Upper lobe of right lung (tissue), 1 donor: Measurements from ENCODE around the gene SIVA1. TPM values are rescaled to one million over a fixed set of nuclear protein-coding genes. Genes with fewer than 3 reads are reported as not detected.

Source experiments
- ATAC-seq: fragments of 200-7000 bp; cut with Tn5 transposase; one replicate; pipeline ENCODE4 v1.9.1; 2020; ENCODE audit warnings: mild to moderate bottlenecking, moderate library complexity
- DNase-seq: peaks from one replicate; pipeline ENCODE4 v3.0.0-alpha.2; 2020
- H3K27ac ChIP-seq: fragments of 200-600 bp; one replicate; pipeline ENCODE4 v1.8.0; 2022
- H3K27me3 ChIP-seq: fragments of 200-600 bp; one replicate; pipeline ENCODE4 v1.8.0; 2022; ENCODE audit warnings: mild to moderate bottlenecking
- H3K36me3 ChIP-seq: fragments of 200-600 bp; one replicate; pipeline ENCODE4 v1.8.0; 2022
- H3K4me1 ChIP-seq: fragments of 200-600 bp; one replicate; pipeline ENCODE4 v1.8.0; 2022
- H3K4me3 ChIP-seq: fragments of 200-600 bp; one replicate; pipeline ENCODE4 v1.8.0; 2022; ENCODE audit warnings: mild to moderate bottlenecking
- H3K9me3 ChIP-seq: fragments of 200-600 bp; one replicate; pipeline ENCODE4 v1.8.0; 2022
- CTCF ChIP-seq: fragments of 200-600 bp; IDR thresholded peaks from one replicate; pipeline ENCODE4 v1.8.0; 2022; ENCODE audit warnings: antibody characterized with exemption
- intact Hi-C: fragments of 100-400 bp; cut with DNase I; formaldehyde crosslinking; loops from one replicate; pipeline ENCODE4 v1.11.0; 2022
- total RNA-seq: library from RNA; stranded (reverse); fragmentation: NEBNext Ultra II Directional; extraction: Animal tissue kit (Norgen Biotek cat#: 25700); gene quantifications from one replicate; pipeline ENCODE4 v1.2.1, GENCODE V29; 2021
- donor health status: DM: no; HTN: yes; CAD: no; lungs with severe emphysema.

SIVA1 gene
- total RNA-seq, 1 donor from 2014 or later, result 66.1 TPM

- DNase-seq, result no peak
- intact Hi-C loops, result no loop called here
Observed at GRCh38 chr14:104743461-104744380, 9.2 kb upstream of the SIVA1 start.

GRCh38 chr14:104744484-104744883, 8.5 kb upstream of the SIVA1 start:
- DNase-seq (no peak), ATAC-seq (no peak)
- intact Hi-C loops, result no loop called here
- peaks cover 10% of the 10 kb centered on the region for H3K4me1 ChIP-seq
- H3K36me3 ChIP-seq, result no peaks in the 10 kb centered on the region
- H3K9me3 ChIP-seq, result no peaks in the 10 kb centered on the region
- H3K27me3 ChIP-seq, result no peaks in the 10 kb centered on the region
- no peak overlapping the region for H3K27ac ChIP-seq
- no peak overlapping the region for H3K4me3 ChIP-seq
- no peak for TF ChIP-seq CTCF

More at GRCh38 chr14:104743461-104744380, 9.2 kb upstream of the SIVA1 start:
- H3K4me3 ChIP-seq, result no peak overlapping the region
- H3K9me3 ChIP-seq, result no peaks in the 10 kb centered on the region
- H3K4me1 ChIP-seq, result peaks cover 6% of the 10 kb centered on the region
- no peak for TF ChIP-seq CTCF
- no peak for ATAC-seq
- H3K27me3 ChIP-seq, result no peaks in the 10 kb centered on the region
- no peak overlapping the region for H3K27ac ChIP-seq
- H3K36me3 ChIP-seq, result no peaks in the 10 kb centered on the region

- Histone ChIP-seq H3K4me3 (no peak overlapping the region), H3K36me3 (no peaks in the 10 kb centered on the region), H3K27ac (no peak overlapping the region), H3K27me3 (no peaks in the 10 kb centered on the region), H3K4me1 (peaks cover 10% of the 10 kb centered on the region), H3K9me3 (no peaks in the 10 kb centered on the region)
- no peak for ATAC-seq
- TF ChIP-seq CTCF, result no peak
- intact Hi-C loops, result no loop called here
- DNase-seq, result no peak
Observed at GRCh38 chr14:104745431-104745830, 7.5 kb upstream of the SIVA1 start.

- intact Hi-C loops, result no loop called here
- no peaks in the 10 kb centered on the region for H3K36me3 ChIP-seq
- H3K27me3 ChIP-seq, result no peaks in the 10 kb centered on the region
- TF ChIP-seq CTCF, result no peak
- no peak overlapping the region for H3K4me3 ChIP-seq
- ATAC-seq (no peak), DNase-seq (no peak)
- peaks cover 10% of the 10 kb centered on the region for H3K4me1 ChIP-seq
- no peaks in the 10 kb centered on the region for H3K9me3 ChIP-seq
- H3K27ac ChIP-seq, result peak overlapping the region; percentile 63
Observed at GRCh38 chr14:104746071-104746545, 6.8 kb upstream of the SIVA1 start.

GRCh38 chr14:104746934-104747481, 5.9 kb upstream of the SIVA1 start:
- Histone ChIP-seq H3K4me1 (peaks cover 12% of the 10 kb centered on the region), H3K4me3 (no peak overlapping the region), H3K9me3 (no peaks in the 10 kb centered on the region), H3K36me3 (no peaks in the 10 kb centered on the region), H3K27me3 (no peaks in the 10 kb centered on the region), H3K27ac (peak overlapping the region; percentile 63)
- DNase-seq (no peak), ATAC-seq (no peak)
- intact Hi-C loops, result no loop called here
- no peak for TF ChIP-seq CTCF
